ENCODE measurements around the gene LECT2.

GRCh38 chr5:136001466-136001981 is 46.7 kb upstream of the LECT2 start:
- no peak for TF ChIP-seq FOXK2 (IDR thresholded peaks at IDR 0.05)
- no peak for TF ChIP-seq HDGF (IDR thresholded peaks at IDR 0.05; ENCODE audit: borderline replicate concordance)
- TF ChIP-seq L3MBTL2 (conservative IDR thresholded peaks at IDR 0.05): no peak
- no peak for TF ChIP-seq TARDBP (IDR thresholded peaks at IDR 0.05)
- TF ChIP-seq ARNT (IDR thresholded peaks at IDR 0.05): no peak
- no peak for TF ChIP-seq FOXM1 (IDR thresholded peaks at IDR 0.05; ENCODE audit: borderline replicate concordance)
- TF ChIP-seq FOXA1 (IDR thresholded peaks at IDR 0.05): no peak
- no peak for TF ChIP-seq SP1 (IDR thresholded peaks at IDR 0.05)
